Activated CD8-positive, alpha-beta memory T cell treated with anti-CD3 and anti-CD28 coated beads for 48 hours (primary cell): ENCODE results near the gene MAD1L1.

ENCODE experiments used
- DNase-seq, 3 experiments: peaks; one replicate each; pipeline ENCODE4 v3.0.0-alpha.2; 2020; ENCODE audit warnings: low read depth in 2 of 3, low spot score in 2 of 3

MAD1L1 gene

GRCh38 chr7:2090526-2091520 is 141.9 kb downstream of the MAD1L1 start:
- DNase-seq: no peak

- DNase-seq: no peak
These were observed 143.9 kb downstream of the MAD1L1 start for GRCh38 chr7:2088801-2089200.

DNA sequence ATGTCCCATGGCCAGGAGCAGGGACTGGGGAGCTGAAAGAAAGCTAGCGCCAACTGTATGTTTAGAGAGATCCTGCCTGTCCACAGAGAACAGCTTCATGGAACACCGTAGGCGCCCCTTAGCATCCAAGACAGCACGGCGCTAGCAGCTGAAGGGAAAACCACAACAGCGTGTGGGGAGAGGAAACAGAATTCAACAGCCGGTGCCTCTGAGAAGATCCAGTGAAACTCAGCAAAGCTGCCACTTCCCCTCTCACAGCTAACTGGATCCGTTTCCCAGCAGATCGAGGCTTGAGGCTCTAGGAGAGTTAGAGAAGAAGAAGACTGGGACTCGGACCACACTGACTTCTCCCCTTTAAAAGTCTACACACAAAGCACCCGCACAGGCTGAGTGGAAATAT is 145.0 kb downstream of the MAD1L1 start:
- no peak for DNase-seq

DNA sequence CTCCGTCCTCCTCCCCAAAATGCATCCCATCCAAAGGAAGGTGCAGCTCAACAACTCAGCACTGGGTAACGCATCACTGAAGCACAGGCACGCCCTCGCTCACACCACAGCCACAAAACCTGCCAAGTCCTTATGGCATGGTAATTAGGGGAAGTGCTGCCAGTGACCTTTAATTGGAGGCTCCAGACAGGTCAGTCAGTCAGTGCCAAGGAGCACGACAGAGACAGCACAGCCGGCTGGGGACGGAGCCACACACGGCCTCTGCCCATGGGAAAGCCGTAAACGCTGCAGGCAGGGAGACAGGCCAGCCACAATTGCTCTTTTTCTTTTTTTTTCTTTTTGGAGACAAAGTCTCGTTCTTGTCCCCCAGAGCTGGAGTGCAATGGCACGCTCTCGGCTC is 146.5 kb downstream of the MAD1L1 start:
- DNase-seq: no peak

DNA sequence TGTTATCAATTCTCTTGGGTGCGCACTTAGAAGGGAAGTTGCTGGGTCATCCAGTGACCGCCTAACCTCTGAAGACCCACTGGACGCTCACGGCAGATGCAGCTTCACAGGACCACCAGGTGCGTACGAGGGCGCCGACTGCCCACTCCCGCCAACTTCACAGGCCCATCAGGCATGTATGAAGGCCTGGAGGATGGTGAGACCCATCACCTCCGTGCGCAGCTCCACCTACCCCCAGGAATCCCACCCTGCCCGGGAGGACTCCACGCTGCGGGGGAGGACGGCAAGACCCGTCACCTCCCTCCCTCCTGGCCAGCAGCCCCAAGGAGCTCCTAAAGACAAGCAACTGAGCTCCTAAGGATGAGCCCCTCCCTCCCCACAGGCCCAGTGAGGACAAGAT is 146.9 kb downstream of the MAD1L1 start:
- no peak for DNase-seq

GRCh38 chr7:2084781-2085505 is 147.8 kb downstream of the MAD1L1 start:
- DNase-seq: no peak

- DNase-seq: no peak
These were observed 148.4 kb downstream of the MAD1L1 start for GRCh38 chr7:2084331-2084730.

DNA sequence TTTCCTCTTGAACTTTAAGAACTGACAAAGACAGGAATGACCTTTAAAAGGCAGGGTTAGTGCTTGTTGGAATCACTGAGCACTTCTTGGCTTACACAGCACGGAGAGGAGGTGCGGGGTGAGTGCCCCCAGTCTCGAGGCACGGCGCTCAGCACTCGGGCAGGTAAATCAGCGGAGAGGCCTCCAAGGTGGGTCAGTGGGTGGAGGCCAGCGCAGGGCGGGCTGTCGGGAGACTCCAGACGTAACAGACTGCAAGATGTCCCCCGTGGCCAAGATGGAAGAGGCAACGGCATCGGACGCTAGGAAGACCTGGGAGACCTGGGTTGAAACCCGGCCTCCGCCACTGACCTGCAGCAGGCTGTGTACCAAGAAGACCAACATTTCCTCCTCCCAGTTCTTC is 149.4 kb downstream of the MAD1L1 start:
- DNase-seq: no peak

DNA sequence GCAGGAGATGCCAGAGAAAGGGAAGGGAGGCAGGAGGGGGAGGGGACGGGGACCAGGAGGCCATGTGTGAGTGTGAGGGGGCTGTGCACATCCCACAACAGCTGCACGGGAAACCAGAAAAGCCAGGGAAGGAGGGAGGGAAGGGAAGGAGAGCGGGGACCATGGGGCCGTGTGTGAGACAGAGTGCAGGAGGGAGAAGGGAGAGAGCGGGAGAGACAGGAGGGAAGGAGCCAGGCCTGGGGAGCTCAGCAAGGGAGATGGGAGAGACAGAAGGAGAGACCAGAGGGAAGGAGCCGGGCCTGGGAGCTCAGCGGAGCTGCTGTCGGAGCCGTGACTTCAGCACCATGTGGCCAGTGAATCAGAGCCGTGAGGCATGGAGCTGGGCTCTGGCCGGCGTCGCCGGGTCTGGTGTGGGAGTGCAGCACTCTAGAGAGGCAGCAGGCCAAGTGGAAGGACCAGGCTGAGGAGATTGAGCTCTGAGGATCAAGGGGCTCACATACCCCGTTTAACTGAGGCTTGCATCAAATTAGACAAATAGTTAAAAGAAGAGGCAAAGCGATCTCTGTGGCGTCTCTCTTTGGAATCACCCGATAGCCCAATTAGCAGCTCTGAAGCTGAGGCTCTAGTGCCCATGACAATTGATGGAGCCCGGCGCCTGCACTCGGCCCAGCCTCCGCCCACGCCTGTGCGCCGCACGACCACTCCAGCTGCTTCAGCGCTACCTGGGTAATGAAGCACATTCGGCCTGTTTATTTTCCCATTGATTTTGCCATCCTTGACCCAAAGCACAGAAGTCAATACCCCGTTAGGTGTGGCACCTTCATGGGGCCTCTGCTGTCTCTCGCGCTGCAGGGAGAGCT is 150.4 kb downstream of the MAD1L1 start:
- no peak for DNase-seq

DNA sequence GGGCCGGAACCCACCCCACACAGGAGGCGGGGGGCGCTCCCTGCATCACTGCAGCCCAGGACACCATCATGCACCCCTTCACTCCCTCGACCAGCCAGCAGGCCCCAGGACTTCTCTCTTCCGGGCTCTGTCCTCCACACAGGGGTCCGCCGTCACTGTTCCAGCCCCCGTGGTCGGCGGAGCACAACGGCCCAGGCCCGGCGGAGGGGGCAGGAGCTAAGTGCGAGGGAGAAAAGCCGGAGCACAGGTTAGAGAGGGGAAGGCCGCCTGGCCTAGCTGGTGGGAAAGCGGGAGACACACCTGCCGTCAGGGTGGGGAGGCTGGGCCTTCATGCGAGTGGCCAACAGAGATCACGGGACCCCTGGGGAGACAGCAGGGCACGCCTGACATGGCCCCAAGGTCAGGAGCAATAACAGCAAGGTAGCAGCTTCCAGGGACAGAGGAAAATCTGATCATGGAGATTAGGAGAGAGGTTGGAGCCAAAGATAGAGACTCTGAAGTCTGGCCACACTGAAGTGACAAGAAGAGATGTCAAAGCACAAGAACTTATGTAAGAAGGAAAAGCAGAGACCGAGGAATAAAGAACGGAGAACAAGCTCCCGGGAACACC is 151.1 kb downstream of the MAD1L1 start:
- no peak for DNase-seq

GRCh38 chr7:2080477-2080876 is 152.3 kb downstream of the MAD1L1 start:
- no peak for DNase-seq

- no peak for DNase-seq
These were observed 152.7 kb downstream of the MAD1L1 start for GRCh38 chr7:2080060-2080387.

DNA sequence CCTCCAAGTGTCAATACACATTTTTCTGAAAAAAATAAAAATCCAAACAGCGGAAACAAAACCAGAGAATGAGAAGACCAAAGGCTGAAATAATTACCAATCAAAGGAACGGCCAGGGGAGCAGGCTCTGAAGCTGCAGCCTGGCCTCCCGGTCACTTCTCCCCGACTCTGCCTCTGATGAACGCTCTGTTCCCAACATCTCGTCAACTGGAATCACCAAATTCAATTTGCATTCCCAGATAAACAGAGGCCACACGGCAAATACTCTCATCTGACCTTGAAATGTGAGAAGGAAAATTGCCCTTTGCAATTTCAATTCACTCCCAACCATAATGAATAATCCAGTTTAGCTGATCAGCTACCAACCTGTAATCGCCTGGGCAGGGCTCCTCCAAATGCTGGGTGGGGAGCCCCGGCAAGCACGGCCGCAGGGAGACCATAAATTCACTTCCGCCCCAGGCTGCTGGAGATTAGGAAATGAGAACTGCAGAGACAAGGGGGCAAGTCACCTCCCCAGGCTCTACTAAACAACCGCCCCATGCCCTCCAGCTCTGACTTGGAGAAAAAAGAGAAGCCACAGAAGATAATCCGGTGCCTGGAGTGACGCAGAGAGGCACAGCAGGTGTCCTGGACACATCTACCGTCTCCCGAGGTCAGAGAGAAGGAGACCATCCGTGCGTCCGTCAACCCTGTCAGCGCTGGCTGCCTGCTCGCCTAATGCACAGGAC is 153.2 kb downstream of the MAD1L1 start:
- DNase-seq: no peak

DNA sequence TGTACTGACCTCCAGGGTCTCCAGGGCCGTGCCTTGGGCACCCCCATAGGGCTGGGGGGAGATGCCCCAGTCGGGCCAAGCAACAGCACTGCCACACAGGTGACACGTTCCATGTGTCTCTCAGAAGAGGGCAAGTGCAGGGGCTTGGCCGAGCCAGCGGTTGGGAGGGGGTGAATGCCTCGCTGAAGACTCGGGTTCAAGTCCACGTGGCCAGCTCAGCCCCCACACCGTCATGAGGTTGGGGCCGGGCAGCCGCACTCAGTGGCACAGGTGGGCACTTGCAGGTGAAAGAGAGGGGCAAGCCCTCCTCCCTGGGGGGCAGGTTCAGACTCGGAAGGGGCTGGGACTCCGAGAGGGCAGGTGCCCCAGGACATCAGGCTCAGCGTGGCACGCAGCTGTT is 153.8 kb downstream of the MAD1L1 start:
- no peak for DNase-seq

GRCh38 chr7:2076649-2077064 is 156.1 kb downstream of the MAD1L1 start:
- DNase-seq: no peak

- DNase-seq: no peak
These were observed 156.9 kb downstream of the MAD1L1 start for GRCh38 chr7:2075811-2076210.

- DNase-seq: no peak
These were observed 158.1 kb downstream of the MAD1L1 start for GRCh38 chr7:2074691-2075090.

GRCh38 chr7:2072798-2073197 is 159.9 kb downstream of the MAD1L1 start:
- no peak for DNase-seq

GRCh38 chr7:2072042-2072441 is 160.7 kb downstream of the MAD1L1 start:
- DNase-seq: no peak

- DNase-seq: no peak
These were observed 161.5 kb downstream of the MAD1L1 start for GRCh38 chr7:2071133-2071832.
